Loucy (cell line): ENCODE results near the gene SLC46A2.

Experiments
- H2AFZ ChIP-seq: fragments of 200-600 bp; sonication (generic); 2 replicates; pipeline ENCODE4 v1.6.0; 2016; ENCODE audit warnings: antibody characterized with exemption, mild to moderate bottlenecking, low read length, moderate library complexity
- H3F3A ChIP-seq: fragments of 200-600 bp; 2 replicates; pipeline ENCODE4 v1.6.0; 2016; ENCODE audit warnings: antibody characterized with exemption, low read depth, mild to moderate bottlenecking
- H3K27me3 ChIP-seq: fragments of 200-600 bp; sonication (generic); 2 replicates; pipeline ENCODE4 v1.6.1; 2014; ENCODE audit warnings: low read length, mild to moderate bottlenecking; ENCODE audit not compliant: insufficient read depth, poor library complexity, severe bottlenecking
- H3K36me3 ChIP-seq: fragments of 200-600 bp; sonication (generic); 2 replicates; pipeline ENCODE4 v1.6.1; 2016; ENCODE audit warnings: low read length; ENCODE audit not compliant: insufficient read depth
- H3K4me1 ChIP-seq: fragments of 200-600 bp; sonication (generic); 2 replicates; pipeline ENCODE4 v1.5.1; 2014; ENCODE audit warnings: low read length, mild to moderate bottlenecking; ENCODE audit not compliant: insufficient read depth, poor library complexity, severe bottlenecking
- H3K4me2 ChIP-seq: fragments of 200-600 bp; sonication (generic); 2 replicates; pipeline ENCODE4 v1.6.0; 2014; ENCODE audit warnings: antibody characterized with exemption, low read length, low read depth, mild to moderate bottlenecking; ENCODE audit not compliant: poor library complexity, severe bottlenecking
- H3K4me3 ChIP-seq: fragments of 200-600 bp; sonication (generic); 2 replicates; pipeline ENCODE4 v1.5.1; 2014; ENCODE audit warnings: low read length, mild to moderate bottlenecking, mixed read lengths; ENCODE audit not compliant: poor library complexity, severe bottlenecking
- H3K79me2 ChIP-seq: fragments of 200-600 bp; sonication (generic); 2 replicates; pipeline ENCODE4 v1.6.1; 2014; ENCODE audit warnings: low read length; ENCODE audit not compliant: insufficient read depth
- H3K9ac ChIP-seq: fragments of 200-600 bp; sonication (generic); 2 replicates; pipeline ENCODE4 v1.6.0; 2014; ENCODE audit warnings: mild to moderate bottlenecking, low read depth, low read length, moderate library complexity; ENCODE audit not compliant: poor library complexity, severe bottlenecking
- H3K9me2 ChIP-seq: fragments of 200-600 bp; sonication (generic); replicated peaks from 2 replicates; pipeline ENCODE4 v1.6.1; 2016; ENCODE audit warnings: low read depth, low read length, mixed read lengths
- H3K9me3 ChIP-seq: fragments of 200-600 bp; sonication (generic); 2 replicates; pipeline ENCODE4 v1.6.1; 2014; ENCODE audit warnings: mild to moderate bottlenecking, antibody characterized with exemption, low read length, low read depth; ENCODE audit not compliant: insufficient read depth
- H4K20me1 ChIP-seq: fragments of 200-600 bp; sonication (generic); 2 replicates; pipeline ENCODE4 v1.6.0; 2014; ENCODE audit warnings: antibody characterized with exemption, low read length, mild to moderate bottlenecking; ENCODE audit not compliant: insufficient read depth, poor library complexity, severe bottlenecking
- CTCF ChIP-seq: fragments of 200-600 bp; sonication (generic); conservative IDR thresholded peaks from 2 replicates; pipeline ENCODE4 v1.5.1; 2014; ENCODE audit warnings: mild to moderate bottlenecking, antibody characterized with exemption, low read length
- EZH2phosphoT487 ChIP-seq: fragments of 200-600 bp; IDR thresholded peaks from 2 replicates; pipeline ENCODE4 v1.6.1; 2018; ENCODE audit warnings: antibody characterized with exemption, mild to moderate bottlenecking, moderate library complexity, borderline replicate concordance

SLC46A2 gene

GRCh38 chr9:112878752-112879151 lies 11.9 kb downstream of the SLC46A2 start:
- H3K9me3 ChIP-seq: no peaks in the 10 kb centered on the region
- no peaks in the 10 kb centered on the region for H4K20me1 ChIP-seq
- no peak overlapping the region for H2AFZ ChIP-seq
- no peak overlapping the region for H3K4me2 ChIP-seq
- H3K79me2 ChIP-seq: no peaks in the 10 kb centered on the region
- no peaks in the 10 kb centered on the region for H3K9me2 ChIP-seq
- no peaks in the 10 kb centered on the region for H3K4me1 ChIP-seq
- no peaks in the 10 kb centered on the region for H3F3A ChIP-seq
- H3K27me3 ChIP-seq: no peaks in the 10 kb centered on the region
- H3K36me3 ChIP-seq: no peaks in the 10 kb centered on the region
- H3K4me3 ChIP-seq: no peak overlapping the region
- TF ChIP-seq CTCF: no peak
- no peak for TF ChIP-seq EZH2phosphoT487
- no peak overlapping the region for H3K9ac ChIP-seq

DNA sequence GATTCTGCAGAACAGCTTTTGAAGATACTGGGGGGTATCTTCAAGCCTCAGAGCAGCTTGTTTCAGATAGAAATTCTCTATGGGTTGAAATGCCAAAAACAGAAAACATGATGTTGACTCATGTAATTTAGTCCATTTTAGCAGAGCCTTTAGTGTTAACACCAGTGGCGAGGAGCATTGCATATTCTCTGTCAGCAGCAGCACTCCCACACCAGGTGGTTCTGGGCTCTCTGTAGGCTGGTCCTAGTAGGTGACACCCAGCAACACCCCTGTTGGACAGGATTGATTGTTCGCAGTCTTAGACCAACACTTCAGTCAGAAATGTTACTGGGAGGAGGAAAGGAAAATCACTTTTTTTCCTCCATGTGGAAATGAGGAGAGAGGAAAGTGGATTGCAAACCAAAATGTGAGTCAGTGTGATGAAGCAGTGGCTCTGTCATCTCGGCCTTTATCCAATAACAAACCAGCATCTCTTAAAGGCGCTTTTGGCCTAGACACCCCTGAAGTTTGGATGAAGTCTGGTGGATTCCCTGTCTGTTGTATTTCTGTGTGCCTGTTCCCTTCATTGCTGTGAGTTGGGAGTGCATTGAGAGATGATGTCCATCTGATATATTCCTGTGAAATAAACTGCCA lies 16.8 kb downstream of the SLC46A2 start:
- H3K9me3 ChIP-seq: no peaks in the 10 kb centered on the region
- H3K4me1 ChIP-seq: no peaks in the 10 kb centered on the region
- H3K9ac ChIP-seq: no peak overlapping the region
- H3K27me3 ChIP-seq: no peaks in the 10 kb centered on the region
- no peak for TF ChIP-seq CTCF
- TF ChIP-seq EZH2phosphoT487: no peak
- H3K4me2 ChIP-seq: no peak overlapping the region
- H3K4me3 ChIP-seq: no peak overlapping the region
- H3K9me2 ChIP-seq: no peaks in the 10 kb centered on the region
- no peaks in the 10 kb centered on the region for H3K36me3 ChIP-seq
- no peaks in the 10 kb centered on the region for H3K79me2 ChIP-seq
- no peak overlapping the region for H2AFZ ChIP-seq
- no peaks in the 10 kb centered on the region for H4K20me1 ChIP-seq
- H3F3A ChIP-seq: no peaks in the 10 kb centered on the region

DNA sequence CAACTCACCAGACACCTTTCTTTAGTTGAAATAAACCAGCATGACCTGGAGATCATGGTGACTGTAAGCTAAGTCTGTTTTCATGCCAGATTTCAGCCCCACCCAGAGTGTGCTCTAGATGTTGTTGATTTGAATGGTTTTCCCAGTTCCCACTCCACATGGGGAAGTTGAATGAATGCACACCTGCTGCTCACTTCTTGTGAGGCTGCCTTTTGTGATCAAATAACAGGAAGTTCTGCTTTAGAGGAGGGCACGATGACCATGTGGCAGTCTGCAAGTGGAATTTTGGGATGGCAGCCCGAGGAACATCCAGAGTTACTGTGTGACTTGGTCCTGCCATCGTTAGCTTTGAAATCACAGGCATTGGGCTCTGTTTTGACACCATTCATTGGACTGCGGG lies 18.7 kb downstream of the SLC46A2 start:
- TF ChIP-seq EZH2phosphoT487 (no peak), CTCF (no peak)

More for the DNA sequence above, 18.7 kb downstream of the SLC46A2 start:
- H4K20me1 ChIP-seq: no peaks in the 10 kb centered on the region
- no peaks in the 10 kb centered on the region for H3F3A ChIP-seq
- no peaks in the 10 kb centered on the region for H3K36me3 ChIP-seq
- no peak overlapping the region for H2AFZ ChIP-seq
- H3K4me3 ChIP-seq: no peak overlapping the region
- no peaks in the 10 kb centered on the region for H3K9me3 ChIP-seq
- no peak overlapping the region for H3K9ac ChIP-seq
- H3K9me2 ChIP-seq: no peaks in the 10 kb centered on the region
- H3K27me3 ChIP-seq: no peaks in the 10 kb centered on the region
- no peak overlapping the region for H3K4me2 ChIP-seq
- no peaks in the 10 kb centered on the region for H3K4me1 ChIP-seq
- H3K79me2 ChIP-seq: no peaks in the 10 kb centered on the region
